Myocyte (in vitro differentiated cells): ENCODE measurements around the gene SLC25A25. TPM values are rescaled to one million over a fixed set of nuclear protein-coding genes. Genes with fewer than 3 reads are reported as not detected.

ENCODE experiments used
- total RNA-seq: library from RNA; depleted of rRNA; stranded (reverse); fragments of >200 nt; gene quantifications from 2 replicates; pipeline ENCODE4 v1.2.3, GENCODE V29; 2014

SLC25A25 gene
- total RNA-seq, 1 donor from 2014 or later: 46.1 TPM

Other genes starting within 250 kb of the SLC25A25 start
- gene ENG, start 213.6 kb upstream of the SLC25A25 start, total RNA-seq: 10.5 and 12.5 TPM in 2 replicates
- 611 and 777 TPM in 2 replicates for gene AK1, start 190.6 kb upstream of the SLC25A25 start, total RNA-seq
- gene ST6GALNAC6, start 168.6 kb upstream of the SLC25A25 start, total RNA-seq: 111 and 121 TPM in 2 replicates
- 114 and 195 TPM in 2 replicates for gene ST6GALNAC4, start 151.2 kb upstream of the SLC25A25 start, total RNA-seq
- gene PIP5KL1, start 137.5 kb upstream of the SLC25A25 start, total RNA-seq: 0.36 and 1.5 TPM in 2 replicates
- gene DPM2, start 130.4 kb upstream of the SLC25A25 start, total RNA-seq: 12.5 and 12.6 TPM in 2 replicates
- gene EEIG1, start 87.2 kb upstream of the SLC25A25 start, total RNA-seq: 4.8 and 6.7 TPM in 2 replicates
- 9.9 and 12.3 TPM in 2 replicates for gene NAIF1, start 912 bp upstream of the SLC25A25 start, total RNA-seq
- gene PTGES2, start 59.5 kb downstream of the SLC25A25 start, total RNA-seq: 65.9 and 68.6 TPM in 2 replicates
- not detected in 2 replicates for gene LCN2, start 81.2 kb downstream of the SLC25A25 start, total RNA-seq
- 286 and 586 TPM in 2 replicates for gene BBLN, start 92.0 kb downstream of the SLC25A25 start, total RNA-seq
- 47.4 and 58.5 TPM in 2 replicates for gene CIZ1, start 123.3 kb downstream of the SLC25A25 start, total RNA-seq
- 0.10 TPM in 1 of 2 replicates, not detected in the other for gene DNM1, start 135.1 kb downstream of the SLC25A25 start, total RNA-seq
- 121 and 160 TPM in 2 replicates for gene GOLGA2, start 207.8 kb downstream of the SLC25A25 start, total RNA-seq
- 41.3 and 42.2 TPM in 2 replicates for gene SWI5, start 208.0 kb downstream of the SLC25A25 start, total RNA-seq